Stimulated activated CD8-positive, alpha-beta memory T cell treated with anti-CD3 and anti-CD28 coated beads, Interleukin-2, amount 100 ng/mL, for 1 hour (primary cell): ENCODE data around the gene ATP6V1G1.
"Not testable (repeated sequence)": the region's sequence is repeated elsewhere in the genome, so short reads cannot be mapped to it uniquely, and the experiment has no call there.

Experiments used
- DNase-seq, 2 donors: peaks; one replicate each; pipeline ENCODE4 v3.0.0-alpha.2; 2020; ENCODE audit warnings: low read depth in 2 of 2

ATP6V1G1 gene

DNA sequence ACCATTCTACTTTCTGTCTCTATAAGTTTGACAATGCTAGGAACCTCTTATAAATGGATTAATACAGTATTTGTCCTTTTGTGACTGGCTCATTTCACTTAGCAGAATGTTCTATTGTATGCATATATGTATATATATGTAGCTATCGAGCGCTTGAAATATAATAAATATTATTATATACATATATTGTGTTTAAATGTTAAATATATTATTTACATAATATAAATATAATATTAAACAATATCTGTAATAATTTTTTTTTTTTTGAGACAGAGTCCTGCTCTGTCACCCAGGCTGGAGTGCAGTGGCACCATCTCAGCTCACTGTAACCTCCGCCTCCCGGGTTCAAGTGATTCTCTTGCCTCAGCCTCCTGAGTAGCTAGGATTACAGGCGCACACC lies 9.4 kb upstream of the ATP6V1G1 start:
- DNase-seq: not testable (repeated sequence)

DNA sequence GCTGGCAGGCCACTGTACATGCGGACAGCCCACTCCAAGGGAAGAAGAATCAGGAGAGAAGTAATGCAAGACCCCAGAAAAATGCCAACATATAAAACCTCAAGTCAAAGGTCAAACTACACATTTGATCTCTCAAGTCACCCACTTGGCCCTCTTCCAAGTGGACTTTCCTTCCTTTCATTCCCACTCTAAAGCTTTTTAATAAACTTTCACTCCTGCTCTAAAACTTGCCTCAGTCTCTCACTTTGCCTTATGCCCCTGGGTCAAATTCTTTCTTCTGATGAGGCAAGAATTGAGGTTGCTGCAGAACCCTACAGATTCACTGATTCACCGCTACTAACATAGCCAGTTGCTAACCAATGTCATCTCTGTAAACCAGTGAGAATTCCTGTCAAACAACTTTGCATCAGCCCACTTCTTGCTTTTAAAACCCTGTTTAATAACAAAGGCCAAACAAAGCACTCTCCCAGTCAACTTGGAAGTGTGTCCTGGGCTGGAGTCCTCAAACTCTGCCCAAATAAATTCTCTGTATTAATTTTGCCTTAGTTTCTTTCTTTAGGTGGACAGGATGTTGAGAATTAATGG lies 6.9 kb upstream of the ATP6V1G1 start:
- no peak for DNase-seq

DNA sequence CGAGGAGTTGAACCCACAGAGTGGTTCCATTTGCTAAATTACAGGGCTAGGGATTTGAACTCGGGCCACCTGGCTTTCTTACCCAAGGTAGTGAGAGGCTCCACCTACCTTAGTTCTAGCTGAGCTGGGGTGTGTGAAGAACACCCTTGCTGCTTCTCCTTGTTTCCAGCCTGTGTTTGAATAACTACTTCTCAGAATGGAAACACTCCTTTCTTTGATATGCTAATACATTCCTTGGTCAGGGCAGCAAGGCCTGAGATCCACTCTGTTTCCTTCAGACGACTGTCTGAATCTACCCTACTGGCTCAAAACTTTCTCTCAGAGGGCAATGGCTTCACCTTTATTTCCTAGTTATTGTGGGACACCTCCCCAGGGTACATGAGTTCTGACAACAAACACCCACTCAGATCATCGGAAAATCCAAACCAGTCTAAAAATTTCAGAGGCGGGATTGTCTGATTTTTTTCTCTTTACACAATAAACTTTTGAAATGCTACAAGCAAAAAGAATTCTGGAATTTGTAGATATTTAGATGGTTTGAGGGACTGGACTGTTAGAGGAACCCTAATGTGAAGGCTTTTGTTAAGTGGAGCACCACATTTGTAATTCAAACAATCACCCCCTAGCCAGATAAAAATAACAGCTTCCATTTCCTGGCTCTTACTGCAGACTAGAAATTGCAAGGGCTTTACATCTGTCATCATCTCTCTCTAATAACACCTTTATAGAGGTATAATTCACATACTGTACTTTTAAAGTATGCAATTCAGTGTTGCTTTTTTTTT lies 4.0 kb upstream of the ATP6V1G1 start:
- DNase-seq: no peak

DNA sequence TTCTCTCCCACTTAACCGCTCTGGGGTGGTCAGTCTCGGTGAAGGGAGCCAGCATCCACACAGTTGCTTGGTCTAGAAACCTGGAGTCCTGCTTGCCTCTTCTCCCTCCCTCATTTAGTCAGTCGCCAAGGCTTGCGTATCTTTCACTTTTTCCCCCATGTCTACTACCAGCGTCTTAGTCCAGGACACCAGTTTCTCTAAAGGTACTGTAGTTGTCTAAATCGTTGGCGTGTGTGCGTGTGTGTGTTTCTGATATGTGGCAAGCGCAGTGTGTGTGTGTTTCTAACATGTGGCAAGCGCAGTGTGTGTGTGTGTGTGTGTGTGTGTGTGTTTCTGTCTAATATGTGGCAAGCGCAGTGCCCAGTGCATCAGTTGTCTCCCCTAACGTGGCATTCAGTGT lies 641 bp downstream of the ATP6V1G1 start:
- no peak for DNase-seq

- DNase-seq: no peak
Observed at GRCh38 chr9:114588651-114589526, 1.3 kb downstream of the ATP6V1G1 start.

DNA sequence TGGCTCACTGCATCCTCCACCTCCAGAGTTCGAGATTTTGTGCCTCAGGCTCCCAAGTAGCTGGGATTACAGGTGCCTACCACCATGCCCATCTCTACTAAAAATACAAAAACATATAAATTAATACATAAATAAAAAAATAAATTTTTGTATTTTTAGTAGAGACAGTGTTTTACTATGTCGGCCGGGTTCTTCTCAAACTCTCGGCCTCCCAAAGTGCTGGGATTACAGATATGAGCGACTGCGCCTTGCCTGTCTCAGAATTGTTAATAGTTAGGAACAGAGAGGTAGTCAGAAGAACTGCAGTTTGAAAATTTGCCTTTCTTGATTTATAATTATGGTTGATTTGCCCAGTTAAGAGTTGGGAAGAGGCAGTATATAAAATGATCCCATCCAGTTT lies 2.8 kb downstream of the ATP6V1G1 start:
- no peak for DNase-seq

DNA sequence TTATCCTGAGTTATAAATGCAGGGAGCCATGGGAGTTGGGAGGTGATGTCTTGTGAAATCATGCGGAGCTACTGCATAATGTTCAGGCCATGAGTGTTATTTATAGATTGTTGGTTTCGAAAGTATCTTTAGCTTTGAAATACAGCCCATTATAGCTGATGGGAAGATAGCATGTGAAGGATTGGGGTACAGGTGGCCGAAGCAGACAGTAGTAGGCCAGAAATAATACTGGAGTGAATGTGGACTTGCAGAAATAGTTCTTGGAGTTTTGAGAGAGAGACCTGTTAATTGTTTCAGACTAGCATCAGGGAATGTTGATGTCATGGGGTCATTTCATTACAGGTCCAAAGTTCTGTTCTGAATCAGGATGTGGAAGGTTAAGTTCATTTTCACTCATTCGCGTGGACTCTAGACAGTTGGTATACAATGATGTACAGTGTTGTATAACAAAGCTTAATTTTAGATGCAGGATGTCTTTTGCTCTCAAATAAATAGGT lies 3.8 kb downstream of the ATP6V1G1 start:
- no peak for DNase-seq

DNA sequence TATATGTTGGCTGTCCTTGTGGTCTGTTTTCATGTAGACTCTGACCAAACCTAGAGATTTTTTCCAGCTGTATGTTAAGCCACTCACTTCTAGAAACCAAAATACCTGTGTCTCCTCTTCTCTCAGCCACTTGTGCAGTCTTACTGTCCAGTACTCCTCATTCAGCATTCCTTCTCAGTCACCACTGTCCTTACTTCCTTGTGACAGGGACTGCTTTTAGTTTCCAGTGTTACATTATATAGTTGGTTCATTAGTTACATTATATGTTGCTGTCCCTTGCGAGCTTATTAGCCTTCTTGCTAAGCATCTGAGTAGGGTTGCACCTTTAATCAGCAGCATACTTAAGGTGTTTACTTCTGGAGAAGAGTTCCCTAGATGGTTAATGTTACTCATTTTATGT lies 4.3 kb downstream of the ATP6V1G1 start:
- no peak for DNase-seq

DNA sequence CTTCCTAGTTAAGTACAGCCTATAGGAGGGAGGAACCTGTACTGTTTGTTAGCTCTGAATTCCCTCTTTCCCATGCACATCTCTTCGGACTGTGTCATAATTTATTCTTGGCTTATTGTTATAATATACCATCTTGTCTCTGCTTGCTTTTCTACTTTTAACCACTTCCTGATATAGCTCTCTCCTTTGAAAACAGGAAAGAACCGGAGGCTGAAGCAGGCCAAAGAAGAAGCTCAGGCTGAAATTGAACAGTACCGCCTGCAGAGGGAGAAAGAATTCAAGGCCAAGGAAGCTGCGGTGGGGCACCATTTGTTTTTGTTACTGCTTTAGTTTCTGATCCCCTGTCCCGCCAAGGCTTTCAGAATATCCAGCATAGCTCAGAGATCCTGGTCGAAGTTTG lies 4.8 kb downstream of the ATP6V1G1 start:
- DNase-seq: no peak

GRCh38 chr9:114594136-114594535 lies 6.6 kb downstream of the ATP6V1G1 start:
- no peak for DNase-seq

DNA sequence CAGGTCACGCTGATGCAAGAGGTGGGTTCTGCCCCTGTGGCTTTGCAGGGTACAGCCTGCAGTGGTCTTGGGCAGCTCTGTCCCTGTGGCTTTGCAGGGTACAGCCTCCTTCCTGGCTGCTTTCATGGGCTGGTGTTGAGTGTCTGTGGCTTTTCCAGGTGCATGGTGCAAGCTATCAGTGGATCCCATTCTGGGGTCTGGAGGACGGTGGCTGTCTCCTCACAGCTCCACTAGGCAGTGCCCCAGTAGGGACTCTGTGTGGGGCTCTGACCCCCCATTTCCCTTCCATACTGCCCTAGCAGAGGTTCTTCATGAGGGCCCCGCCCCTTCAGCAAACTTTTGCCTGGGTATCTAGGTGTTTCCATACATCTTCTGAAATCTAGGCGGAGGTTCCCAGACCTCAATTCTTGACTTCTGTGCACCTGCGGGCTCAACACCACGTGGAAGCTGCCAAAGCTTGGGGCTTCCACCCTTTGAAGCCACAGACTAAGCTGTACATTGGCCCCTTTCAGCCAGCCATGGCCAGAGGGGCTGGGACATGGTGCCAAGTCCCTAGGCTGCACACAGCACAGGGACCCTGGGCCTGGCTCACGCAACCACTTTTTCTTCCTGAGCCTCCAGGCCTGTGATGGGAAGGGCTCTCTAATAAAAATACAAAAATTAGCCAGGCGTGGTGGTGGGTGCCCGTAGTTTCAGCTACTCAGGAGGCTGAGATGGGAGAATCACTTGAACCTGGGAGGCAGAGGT lies 13.1 kb downstream of the ATP6V1G1 start:
- DNase-seq: not testable (repeated sequence)

- not testable (repeated sequence) for DNase-seq
Observed at GRCh38 chr9:114601787-114602186, 14.2 kb downstream of the ATP6V1G1 start.

DNA sequence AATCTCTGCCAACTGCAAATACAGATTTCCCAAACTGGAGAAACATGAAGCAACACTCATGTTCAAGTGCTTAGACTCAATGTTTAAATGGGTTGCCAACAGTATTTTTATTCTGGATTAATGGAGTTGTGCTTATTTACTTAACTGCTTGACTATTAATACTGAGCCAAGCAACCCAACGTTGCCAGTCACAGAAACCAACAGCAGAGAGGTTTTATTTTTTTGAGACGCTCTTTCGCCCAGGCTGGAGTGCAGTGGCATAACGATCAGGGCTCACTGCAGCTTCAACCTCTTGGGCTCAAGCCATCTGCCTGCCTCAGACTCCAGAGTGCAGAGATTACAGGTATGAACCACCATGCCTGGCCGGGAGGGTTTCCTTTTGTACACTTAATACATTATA lies 15.1 kb downstream of the ATP6V1G1 start:
- DNase-seq: no peak

DNA sequence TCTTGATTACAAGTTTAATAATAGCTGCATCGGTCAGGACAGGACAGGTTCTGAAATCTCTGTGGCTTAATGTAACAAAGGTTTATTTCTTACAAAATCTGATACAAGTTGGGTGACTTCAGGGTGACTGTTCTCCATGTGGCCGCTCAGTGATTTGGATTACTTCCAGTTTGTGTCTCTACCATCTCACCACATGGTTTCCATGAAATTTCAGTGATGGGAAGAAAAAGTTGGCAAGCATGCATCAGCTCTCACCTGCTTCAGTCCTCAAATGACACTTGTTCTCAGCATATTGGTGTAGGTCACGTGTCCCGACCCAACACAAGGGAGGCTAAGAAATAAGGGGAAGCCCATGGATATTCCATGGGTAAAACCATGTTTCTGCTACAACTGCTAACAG lies 15.7 kb downstream of the ATP6V1G1 start:
- DNase-seq: no peak

GRCh38 chr9:114604989-114605388 lies 17.4 kb downstream of the ATP6V1G1 start:
- DNase-seq: no peak

DNA sequence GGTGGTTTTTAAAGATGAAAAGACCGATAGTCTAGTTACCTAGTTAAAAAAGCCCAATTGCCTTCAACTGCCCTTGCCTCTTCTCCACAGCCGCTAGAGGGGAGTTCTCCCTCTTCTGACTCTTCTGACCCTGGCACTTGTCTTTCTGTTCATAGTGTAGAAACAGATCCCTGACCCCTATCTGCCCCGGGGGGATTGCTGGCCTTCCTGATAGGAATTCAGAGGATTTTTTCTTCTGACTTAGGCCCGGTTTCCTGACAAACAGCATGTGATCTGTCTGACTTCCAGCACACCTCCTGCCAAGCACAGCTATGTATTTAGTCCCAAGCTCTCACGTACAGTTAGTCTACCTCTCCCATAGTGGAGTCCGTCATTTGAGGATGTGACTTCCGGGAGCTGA lies 18.5 kb downstream of the ATP6V1G1 start:
- no peak for DNase-seq

DNA sequence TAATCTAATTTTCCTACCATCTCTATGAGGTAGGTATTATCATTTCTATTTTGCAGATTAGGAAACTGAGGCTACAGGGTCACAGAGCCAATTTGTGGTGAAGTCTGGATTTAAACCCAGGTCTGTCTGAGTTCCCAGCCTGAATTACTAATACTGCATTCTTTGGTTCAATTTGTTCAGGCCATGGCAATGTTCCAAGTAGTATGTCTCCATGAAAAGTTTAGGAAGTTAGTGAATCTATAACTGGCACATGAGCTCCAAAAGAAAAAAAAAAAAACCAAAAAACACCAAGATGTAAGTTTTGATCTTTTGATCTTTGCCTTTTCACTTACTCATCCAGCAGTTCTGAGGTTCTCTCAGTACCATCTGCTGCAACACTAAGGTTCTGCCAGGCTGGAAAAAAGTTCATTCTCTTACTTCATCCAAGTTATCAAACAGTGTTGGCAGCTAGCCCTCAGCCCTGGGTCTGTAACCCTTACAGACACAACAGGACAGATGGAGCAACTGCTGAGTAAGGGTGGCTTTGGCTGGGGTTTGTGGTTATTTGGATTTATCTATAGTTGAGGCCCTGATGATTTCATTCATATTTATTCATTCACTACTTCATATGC lies 19.1 kb downstream of the ATP6V1G1 start:
- DNase-seq: no peak

DNA sequence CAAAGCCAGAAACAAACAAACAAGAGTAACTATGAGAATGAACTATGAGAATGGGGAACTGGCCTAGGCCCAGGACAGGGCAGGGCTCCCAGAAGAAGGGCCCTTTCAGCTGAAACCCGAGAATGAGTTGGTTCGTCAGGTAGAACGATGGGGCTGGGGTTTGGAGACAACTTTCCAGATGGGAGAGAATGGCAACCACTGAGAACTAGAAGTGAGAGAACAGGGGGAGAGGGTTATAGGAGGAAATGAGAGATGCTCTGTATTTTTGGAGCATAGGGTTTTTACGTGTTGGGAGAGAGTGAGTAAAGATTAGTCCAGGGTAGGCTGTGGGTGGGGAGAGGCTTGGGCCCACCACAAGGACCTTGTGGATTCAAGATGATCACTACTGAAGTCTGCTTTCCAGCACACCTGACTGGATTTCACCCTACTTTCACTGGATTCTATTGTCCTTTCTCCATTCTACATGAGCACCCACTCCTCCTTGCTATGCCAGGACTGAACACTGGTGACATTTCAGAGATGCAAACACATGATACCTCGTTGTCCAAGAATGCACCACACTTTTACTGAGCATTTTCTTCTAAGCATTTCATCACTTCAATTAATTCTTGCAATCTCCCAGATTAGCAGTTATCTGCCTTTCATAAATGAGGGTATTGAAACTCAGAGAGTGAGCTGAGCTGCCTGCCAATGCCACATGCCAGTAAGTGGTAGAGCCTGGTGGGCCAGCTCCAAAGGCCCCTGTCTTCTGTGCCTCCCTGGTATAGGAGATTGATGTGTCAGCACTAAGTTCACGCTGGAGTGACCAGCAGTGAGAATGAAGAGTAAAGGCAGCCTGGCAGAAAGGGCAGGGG lies 20.3 kb downstream of the ATP6V1G1 start:
- no peak for DNase-seq

GRCh38 chr9:114608525-114608796 lies 20.9 kb downstream of the ATP6V1G1 start:
- DNase-seq: no peak

- no peak for DNase-seq
Observed at GRCh38 chr9:114611516-114612271, 24.1 kb downstream of the ATP6V1G1 start.
